NCI-H2107 treated with DMSO at 0.1 percent for 48 hours (cell line): ENCODE measurements around the gene ACMSD.
"Not testable (repeated sequence)": the region's sequence is repeated elsewhere in the genome, so short reads cannot be mapped to it uniquely, and the experiment has no call there.

Experiments used
- DNase-seq: peaks from one replicate; lab custom pipeline; 2025; ENCODE audit not compliant: unreplicated experiment; lab: John Stamatoyannopoulos, UW

ACMSD gene

DNA sequence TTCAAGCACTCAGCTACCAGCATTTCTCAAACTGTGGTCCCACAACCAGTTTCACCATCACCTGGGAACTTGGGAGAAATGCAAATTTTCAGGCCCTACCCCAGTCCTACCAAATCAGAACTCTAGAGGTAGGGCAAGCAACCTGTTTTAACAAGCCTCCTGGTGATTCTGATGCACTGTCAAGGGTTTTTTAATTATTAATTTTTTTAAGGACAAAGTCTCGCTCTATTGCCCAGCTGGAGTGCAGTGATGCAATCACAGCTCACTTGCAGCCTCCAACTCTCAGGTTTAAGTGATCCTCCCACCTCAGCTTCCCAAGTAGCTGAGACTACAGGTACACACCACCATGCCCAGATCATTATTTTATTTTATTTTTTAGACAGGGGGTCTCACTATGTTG lies 7.8 kb downstream of the ACMSD start:
- no peak for DNase-seq

DNA sequence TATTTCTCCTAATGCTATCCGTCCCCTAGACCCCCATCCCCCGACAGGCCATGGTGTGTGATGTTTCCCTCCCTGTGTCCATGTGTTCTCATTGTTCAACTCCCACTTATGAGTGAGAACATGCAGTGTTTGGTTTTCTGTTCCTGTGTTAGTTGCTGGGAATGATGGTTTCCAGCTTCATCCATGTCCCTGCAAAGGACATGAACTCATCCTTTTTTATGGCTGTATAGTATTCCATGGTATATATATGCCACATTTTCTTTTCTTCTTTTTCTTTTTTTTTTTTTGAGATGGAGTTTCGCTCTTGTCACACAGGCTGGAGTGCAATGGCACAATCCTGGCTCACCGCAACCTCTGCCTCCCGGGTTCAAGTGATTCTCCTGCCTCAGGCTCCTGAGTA lies 9.2 kb downstream of the ACMSD start:
- DNase-seq = not testable (repeated sequence)

DNA sequence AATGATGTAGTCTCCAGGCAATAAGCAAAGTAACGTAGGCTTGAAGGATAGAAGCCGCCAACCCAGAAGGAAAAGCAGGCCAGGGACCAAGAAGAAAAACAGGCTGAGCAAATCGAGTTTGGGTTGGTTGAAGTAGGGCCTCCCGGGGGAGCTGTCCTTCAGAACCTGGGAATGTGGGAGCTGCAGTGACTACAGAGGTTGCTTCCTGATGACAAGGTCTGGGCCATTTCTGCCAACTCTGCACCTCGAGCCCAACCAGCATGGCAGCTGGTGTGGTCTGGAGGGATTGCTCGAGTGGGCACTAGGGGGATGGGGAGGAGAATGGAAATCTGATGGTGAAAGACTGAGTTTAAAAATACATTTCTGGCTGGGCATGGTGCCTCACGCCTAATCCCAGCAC lies 14.1 kb downstream of the ACMSD start:
- DNase-seq = no peak

DNA sequence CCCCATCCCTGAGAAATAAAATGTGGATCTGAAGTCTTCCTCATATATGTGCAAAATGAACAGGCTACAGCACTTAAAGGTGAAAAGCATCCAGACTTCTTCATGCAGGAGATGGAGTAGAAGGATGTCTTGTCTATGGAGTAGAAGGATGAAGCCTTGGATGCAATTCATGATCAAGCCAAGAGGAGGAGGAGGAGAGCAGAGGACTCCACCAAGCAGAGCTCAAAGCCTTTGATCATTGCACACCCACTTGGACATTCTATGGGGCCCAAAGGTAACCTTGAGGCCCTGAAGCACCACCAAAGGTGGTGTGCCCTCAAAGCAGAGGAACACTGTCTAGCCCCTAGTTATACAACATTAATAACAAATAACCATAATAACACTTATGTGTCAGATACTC lies 17.3 kb downstream of the ACMSD start:
- DNase-seq = no peak

DNA sequence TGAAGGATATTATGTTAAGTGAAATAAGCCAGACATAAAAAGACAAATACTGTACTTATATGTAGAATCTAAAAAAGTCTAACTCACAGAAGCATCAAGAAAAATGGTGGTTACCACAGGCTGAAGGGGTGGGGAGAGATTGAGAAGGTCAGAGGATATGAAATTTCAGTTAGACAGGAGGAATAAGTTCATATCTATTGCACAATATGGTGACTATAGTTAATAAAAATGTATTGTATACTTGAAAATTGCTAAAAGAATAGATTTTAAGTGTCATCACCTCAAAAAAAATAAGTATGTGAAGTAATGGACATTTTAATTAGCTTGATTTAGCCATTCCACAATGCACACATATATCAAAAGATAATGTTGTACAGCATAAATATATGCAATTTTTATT lies 19.8 kb downstream of the ACMSD start:
- DNase-seq = no peak

DNA sequence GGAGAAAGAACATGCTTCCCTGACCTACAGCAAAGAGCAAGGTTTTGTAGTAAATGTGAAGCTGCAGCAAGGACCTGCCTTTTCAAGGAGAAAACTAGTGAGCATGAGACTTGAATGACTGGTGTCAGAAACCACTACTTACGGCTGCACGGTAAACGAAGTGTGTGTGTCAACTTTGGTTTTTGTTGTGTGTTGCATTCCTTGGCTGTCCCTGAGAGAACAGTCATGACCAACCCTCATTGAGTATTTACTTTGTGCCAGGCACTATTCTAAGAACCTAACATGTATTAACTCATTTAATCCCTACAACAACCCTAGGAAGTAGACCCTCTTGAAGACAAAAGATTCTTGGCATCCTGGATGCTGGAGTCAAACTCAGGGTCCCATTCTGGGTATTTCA lies 22.8 kb downstream of the ACMSD start:
- no peak for DNase-seq

DNA sequence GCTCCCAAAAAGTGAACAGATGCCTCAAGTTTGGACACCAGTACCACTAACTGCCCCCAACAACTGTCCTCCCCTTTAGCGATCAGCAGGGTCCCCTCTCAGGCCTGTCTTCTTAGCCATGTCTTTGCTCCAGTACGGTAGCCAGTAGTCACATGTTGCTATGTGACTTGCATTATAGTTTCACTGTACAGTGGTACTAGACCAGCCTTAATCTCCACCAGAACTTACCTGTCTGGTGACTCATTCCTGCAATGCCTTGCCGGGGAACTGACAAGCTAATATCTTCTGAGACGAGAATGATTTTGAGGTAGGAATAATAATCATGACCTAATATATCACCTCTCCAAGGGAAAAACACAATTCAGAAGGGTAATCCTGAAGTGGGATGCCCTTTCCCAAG lies 23.7 kb downstream of the ACMSD start:
- DNase-seq = no peak

DNA sequence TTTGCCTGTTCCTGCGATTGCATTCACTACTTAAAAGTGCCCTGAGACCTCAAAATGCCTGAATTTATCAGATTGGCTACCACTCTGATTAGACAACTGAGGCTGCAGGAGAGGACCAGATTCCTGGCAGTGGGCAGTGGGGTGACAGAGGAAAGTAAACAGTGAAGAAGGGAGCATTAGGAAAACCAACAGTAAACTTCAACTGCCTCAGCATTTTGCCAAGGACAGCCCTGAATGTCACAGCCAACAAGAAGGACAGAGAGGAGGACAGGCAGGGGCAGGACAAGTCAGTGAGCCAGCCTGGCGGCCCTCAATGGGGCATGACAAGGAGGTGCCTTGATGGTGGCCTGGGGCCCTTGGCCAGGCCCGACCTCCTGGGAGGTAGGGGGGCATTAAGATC lies 24.3 kb downstream of the ACMSD start:
- no peak for DNase-seq

DNA sequence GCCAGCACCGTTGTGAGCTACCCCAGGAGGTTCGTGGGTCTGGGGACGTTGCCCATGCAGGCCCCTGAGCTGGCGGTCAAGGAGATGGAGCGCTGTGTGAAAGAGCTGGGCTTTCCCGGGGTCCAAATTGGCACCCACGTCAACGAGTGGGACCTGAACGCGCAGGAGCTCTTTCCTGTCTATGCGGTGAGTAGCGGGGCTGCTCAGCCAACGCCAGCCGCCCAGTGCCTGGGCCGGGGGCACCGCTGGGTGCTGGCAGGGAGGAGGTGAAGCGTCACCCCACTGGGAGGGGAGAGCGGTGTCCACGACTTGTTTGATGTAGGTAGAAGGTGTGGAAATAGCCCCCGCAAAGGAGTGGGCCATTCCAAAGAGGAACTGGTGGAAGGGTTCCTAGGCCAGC lies 25.0 kb downstream of the ACMSD start:
- no peak for DNase-seq

DNA sequence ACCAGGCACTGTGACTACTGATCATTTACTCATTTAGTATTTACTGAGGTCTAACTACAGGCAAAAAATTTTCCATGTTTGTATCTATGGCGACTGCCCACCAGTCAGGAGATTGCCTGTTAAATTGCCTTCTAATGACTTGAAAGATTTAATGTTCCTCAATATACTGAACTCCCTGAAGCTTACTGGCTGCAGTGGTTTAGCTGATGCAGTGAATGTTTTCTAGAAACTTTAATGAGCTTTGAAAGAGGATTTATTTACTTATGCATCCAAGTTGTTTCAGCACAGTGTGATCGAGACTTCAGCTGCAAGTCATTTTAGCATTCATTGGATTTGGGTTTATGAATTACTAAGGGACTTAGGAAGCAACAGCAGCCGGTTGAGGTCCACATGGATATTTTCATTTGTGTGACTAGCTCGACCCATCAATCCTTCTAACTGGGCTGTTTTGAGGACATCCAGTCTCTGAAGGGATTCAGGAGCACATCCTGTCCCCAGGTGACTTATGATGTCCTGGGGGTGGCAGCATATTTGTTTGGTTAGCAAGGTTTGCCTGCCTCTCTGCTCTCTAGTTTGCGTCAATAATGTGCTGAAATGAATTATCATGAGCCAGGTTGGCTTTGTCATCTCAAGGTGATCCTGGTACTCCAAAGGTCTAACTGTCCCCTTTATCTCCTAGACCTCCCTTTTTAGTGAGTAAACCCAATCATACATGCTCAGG lies 26.8 kb downstream of the ACMSD start:
- DNase-seq = no peak

DNA sequence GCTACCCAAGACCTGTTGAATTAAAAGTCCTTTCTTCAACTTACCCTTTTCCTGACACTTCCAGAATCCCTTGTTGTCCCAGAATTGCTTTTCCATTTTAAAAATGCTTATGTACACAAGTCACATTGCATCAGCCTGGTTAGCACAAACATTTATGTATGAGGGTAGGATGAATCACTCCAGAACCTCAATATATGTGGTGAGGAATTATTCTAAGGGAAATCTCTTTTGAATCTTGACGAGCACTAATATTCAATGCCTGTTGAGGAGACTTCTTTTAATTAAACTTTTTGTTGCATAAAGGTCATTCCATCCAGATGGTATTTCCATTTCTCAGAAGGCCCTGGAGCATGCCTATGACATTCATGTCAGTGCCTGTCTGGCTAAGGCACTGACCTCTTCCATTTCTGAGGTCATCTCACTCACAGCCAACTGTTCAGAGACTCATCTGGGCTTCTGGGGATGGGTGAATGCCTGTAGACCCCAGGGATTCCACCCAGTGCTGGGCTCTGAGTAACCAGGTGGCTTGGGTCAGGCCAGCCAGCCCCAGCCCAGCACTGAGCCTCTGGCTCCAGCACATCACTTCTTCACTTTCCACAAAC lies 28.2 kb downstream of the ACMSD start:
- DNase-seq = no peak

DNA sequence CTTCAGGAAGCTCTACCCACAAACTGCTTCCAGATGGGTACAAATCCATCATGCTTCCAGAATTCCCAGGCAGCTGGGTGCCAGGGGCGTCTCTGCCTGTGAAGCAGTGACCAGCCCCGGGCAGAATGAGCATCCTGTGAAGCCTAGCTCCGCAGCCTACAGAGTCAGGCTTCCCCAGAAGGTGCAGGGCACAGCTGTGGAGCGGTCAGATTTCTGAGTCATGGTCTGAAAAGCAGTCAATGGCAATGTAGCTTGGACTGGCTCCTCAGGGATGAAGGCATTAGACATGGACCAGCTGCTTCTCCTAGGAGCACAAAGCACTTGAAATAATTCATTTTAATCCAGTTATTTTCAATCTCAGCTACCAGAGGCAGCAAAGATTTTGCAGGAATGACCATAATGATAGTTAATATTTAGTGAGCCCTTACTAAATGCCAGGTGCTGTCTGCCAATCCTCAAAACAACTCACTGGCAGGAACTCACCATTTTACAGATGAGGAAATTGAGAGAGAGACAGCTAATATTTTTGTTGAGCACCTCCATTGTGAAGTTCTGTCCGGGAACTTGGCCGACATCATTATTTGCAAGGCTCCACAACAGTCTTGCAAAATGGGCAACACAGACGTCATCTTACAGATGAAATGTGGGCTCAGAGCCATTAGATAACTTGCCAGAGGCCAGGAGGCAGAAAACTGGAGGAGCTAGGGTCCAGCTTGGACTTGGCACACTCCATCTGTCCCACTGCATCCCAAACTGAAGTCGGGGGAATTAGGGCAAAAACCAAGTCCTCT lies 31.7 kb downstream of the ACMSD start:
- DNase-seq = no peak

DNA sequence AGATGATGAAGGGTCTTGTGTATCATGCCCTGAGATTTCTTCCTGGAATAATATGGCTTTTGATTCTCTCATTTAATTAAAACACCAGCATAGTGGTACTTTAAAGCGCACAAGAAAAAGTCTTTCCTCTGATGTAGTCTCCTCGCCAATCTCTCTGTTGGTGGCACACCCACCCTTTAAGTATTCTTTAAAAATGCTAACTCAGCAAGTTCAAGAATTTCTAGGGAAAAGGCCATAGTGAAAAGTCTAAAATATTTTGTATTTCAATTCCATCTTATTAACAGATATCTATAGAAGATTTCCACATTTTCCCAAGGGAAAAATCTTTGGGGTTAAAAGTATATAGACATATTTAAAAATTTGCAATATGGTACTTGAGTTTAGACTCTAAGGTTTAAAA lies 34.7 kb downstream of the ACMSD start:
- no peak for DNase-seq

DNA sequence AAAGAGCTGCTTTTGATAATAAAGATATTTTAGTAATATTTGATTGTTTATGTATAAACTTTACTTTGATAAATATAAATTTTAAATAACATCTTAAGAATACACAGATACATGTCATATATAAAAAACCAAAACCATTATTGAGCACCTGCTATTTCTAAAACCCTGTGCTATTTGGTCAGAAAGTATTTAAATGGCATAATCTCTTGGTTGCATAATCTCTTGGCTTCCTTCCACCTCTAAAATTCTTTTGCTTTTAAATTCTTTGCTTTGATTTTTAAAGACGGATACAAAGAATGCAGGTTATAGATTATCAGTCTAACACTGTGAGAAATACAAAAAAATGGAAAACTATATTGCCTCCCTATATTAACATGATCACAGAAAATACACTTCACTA lies 36.9 kb downstream of the ACMSD start:
- no peak for DNase-seq

DNA sequence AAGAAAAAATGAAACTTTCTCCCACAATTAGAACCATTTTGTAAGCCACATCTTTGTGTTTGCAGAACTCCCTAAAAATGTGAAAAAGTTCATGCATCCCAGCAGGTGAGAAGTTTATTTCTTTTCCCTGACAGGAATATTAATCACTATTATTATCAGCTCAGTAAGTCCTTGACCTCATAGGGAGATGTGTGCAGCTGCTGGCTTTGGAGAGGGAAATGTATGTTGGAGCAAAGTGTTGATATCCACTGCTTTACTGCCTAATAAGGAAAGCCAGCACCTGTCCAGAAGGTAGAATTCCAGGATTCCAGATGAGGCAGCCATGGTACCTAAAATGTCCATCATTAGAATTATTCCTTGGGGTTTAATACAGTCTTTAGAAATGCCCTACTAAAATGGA lies 44.4 kb downstream of the ACMSD start:
- no peak for DNase-seq

DNA sequence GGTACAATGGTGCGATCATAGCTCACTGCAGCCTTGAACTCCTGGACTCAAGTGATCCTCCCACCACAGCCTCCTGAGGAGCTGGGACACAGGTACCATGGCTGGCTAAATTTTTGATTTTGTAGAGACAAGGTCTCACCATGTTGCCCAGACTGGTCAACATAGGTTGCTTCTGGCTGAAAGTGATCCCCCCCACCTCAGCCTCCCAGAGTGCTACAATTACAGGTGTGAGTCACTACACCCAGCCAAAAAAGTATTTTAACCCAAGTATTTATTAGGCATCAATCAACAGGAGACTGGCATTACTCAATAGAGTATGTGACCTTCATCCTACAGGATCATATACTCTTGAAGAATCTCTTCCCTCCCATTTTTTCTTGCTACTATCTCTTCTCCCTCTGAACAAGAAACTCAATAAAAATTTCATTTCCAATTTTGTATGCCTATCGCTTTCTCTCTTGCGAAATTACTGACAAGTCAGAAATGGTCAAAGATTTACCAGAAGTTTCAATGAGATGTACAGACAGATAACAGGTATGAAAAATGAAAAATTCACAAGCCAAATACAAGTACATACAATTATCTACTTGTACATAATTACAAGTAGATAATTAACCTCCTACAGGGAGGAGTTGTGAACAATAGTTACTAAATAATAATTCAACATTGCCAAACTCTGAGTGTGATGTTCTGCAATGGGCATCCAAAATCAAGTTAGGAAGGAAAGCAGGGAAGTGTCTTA lies 45.3 kb downstream of the ACMSD start:
- no peak for DNase-seq

DNA sequence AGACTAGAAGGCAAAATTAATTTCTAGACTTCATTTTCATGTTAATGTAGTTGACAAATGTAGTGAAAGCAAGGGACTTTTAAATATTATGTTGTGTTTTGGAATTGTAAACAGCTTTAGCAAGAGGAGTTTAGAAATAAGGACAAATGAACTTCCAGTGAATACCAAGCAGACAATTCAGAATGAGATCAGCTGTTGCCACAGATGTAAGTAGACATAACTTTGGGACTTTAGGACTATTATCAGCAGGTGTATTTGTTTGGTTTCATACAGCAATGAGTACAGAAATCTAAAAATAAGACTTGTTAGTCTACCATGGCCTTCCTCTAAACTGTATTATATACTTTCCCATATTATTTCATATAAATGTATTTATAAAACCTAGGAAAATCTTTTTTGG lies 46.0 kb downstream of the ACMSD start:
- no peak for DNase-seq

DNA sequence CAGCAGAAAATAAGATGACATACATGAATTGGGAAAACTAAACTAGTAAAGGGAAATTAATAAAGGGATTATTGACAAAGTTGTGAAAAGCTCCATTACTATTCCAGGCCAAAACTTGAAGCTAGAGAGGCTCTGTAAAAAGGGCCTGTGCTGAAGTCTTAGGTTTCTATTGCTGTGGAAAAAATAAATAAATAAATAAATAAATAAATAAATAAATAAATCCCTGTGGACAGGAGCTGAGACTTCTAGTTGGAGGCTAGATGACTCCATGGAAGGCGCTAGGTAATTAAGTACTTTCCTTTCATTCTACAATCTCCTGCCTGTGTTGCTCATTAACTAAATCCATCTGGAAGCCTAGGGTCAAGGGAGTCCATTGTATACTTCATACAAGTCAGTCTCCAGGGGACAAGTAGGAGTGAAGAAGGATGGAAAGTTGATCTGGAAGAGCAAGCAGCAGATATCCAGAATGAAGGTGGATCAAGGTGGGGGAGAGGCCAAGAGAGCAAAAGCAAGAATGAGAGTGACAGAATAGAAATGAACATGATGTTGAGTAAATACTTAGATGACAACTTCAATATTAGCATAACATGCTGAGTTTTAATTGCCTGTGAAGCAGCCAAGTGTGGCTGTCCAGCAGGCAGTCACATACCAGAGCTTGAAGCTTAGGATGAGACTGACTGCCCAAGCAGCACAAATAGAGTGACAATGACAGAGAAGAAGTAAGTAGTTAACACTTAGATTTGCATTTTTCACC lies 54.0 kb downstream of the ACMSD start:
- no peak for DNase-seq

DNA sequence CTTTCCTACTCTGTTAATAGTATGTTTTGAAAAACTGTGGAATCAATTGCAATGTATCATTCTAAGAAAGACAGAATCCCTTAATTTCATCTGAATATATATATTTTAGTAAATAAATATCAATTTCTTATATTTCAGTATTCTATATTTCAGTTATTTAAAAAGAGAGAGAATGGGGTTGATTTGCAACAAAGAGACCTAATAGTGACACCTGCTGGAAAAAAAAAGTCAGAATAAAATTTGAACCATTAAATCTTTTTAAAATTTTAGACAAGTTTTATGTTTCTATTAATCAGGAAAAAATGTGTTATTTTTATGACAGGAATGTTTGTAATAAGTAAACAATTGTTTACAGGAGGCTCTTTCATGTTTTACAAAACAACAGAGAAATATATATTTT lies 59.5 kb downstream of the ACMSD start:
- DNase-seq = no peak

DNA sequence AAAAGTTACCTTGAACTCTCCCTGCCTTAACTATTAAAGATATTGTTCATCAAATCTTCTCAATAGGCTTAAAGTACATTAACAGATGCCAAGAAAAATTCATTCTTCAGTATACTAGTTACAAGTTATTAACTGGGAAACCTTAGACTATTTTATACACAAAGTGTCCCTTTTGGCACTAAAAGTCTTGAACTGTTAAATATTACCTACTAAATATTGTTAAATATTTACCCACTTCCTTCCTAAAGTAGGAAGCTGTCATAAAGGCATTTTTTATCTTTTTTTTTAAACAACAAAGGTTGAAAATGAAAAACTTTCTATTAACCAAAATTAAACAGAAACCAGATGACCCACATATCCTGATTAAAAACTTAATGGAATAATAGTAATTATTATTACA lies 60.8 kb downstream of the ACMSD start:
- DNase-seq = no peak

DNA sequence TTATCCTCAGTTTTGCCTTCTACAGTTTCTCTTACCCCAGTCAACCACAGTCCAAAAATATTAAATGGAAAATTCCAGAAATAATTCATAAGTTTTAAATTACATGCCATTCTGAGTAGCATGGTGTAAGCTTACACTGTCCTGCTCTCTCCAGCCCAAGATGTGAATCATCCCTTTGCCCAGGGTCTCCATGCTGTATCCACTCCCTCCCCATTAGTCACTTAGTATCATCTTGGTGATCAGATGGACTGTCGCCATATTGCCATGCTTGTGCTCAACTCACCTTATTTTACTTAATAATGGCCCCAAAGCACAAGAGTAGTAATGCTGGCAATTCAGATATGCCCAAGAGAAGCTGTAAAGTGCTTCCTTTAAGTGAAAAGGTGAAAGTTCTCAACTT lies 61.7 kb downstream of the ACMSD start:
- no peak for DNase-seq
